IMR-90 (cell line): ENCODE data around the gene DUSP2. TPM values are rescaled to one million over a fixed set of nuclear protein-coding genes. Genes with fewer than 3 reads are reported as not detected.

ENCODE experiments used
- ATAC-seq: fragments of 200-7000 bp; cut with Tn5 transposase; 2 replicates; pipeline ENCODE4 v1.9.1; 2020; ENCODE audit warnings: low read depth, mild to moderate bottlenecking, moderate library complexity
- BruUV-seq: library from RNA; stranded (reverse); fragments of 400-500 nt; replicated peaks from 2 replicates; lab custom pipeline; 2021; lab: Mats Ljungman, UMichigan
- CTCF ChIA-PET: fragments of 300-600 bp; formaldehyde crosslinking; extraction: SDS; loops from one replicate; lab custom pipeline; 2021; ENCODE audit warnings: antibody characterized with exemption; lab: Yijun Ruan, JAX
- POLR2A ChIA-PET: fragments of 300-600 bp; sonication (Branson Sonifier 250); formaldehyde crosslinking; loops from one replicate; lab custom pipeline; 2022; ENCODE audit warnings: antibody characterized with exemption; ENCODE audit not compliant: unreplicated experiment; lab: Charles Lee
- DNase-seq: peaks from one replicate; pipeline ENCODE4 v3.0.0; 2013
- H2AFZ ChIP-seq: replicated peaks from 2 replicates; pipeline ENCODE3; 2013; ENCODE audit warnings: low read length, mild to moderate bottlenecking; ENCODE audit not compliant: poor library complexity
- H2AK5ac ChIP-seq: 2 replicates; pipeline ENCODE4 v1.6.1; 2013; ENCODE audit warnings: low read depth, low read length, inconsistent platforms
- H2AK9ac ChIP-seq: replicated peaks from 2 replicates; pipeline ENCODE3; 2013; ENCODE audit warnings: mild to moderate bottlenecking, low read depth, low read length, moderate library complexity; ENCODE audit not compliant: poor library complexity
- H2BK120ac ChIP-seq: 2 replicates; pipeline ENCODE4 v1.6.1; 2013; ENCODE audit warnings: low read depth, low read length, inconsistent platforms
- H2BK15ac ChIP-seq: 3 replicates; pipeline ENCODE4 v1.6.1; 2013; ENCODE audit warnings: low read depth, low read length, inconsistent platforms
- H2BK20ac ChIP-seq: 2 replicates; pipeline ENCODE4 v1.6.1; 2013; ENCODE audit warnings: low read depth, mild to moderate bottlenecking, inconsistent platforms, low read length, moderate library complexity
- H2BK5ac ChIP-seq: 2 replicates; pipeline ENCODE4 v1.6.1; 2013; ENCODE audit warnings: mild to moderate bottlenecking, low read depth, low read length, inconsistent platforms; ENCODE audit not compliant: poor library complexity, severe bottlenecking
- H3K14ac ChIP-seq: replicated peaks from 2 replicates; pipeline ENCODE4 v1.6.1; 2013; ENCODE audit warnings: low read depth, low read length, inconsistent platforms
- H3K18ac ChIP-seq: 2 replicates; pipeline ENCODE4 v1.6.1; 2013; ENCODE audit warnings: low read depth, low read length, control low read depth
- H3K23ac ChIP-seq: 2 replicates; pipeline ENCODE4 v1.6.1; 2013; ENCODE audit warnings: low read depth, low read length, inconsistent platforms
- H3K27ac ChIP-seq: 2 replicates; pipeline ENCODE4 v1.5.1; 2013; ENCODE audit warnings: mild to moderate bottlenecking, control low read depth, low read length; ENCODE audit not compliant: insufficient read depth
- H3K27me3 ChIP-seq: 2 replicates; pipeline ENCODE4 v1.6.1; 2013; ENCODE audit warnings: low read length; ENCODE audit not compliant: control insufficient read depth, insufficient read depth
- H3K36me3 ChIP-seq: 2 replicates; pipeline ENCODE4 v1.6.1; 2013; ENCODE audit warnings: low read length, mixed read lengths; ENCODE audit not compliant: control insufficient read depth, insufficient read depth
- H3K4ac ChIP-seq: 2 replicates; pipeline ENCODE4 v1.6.1; 2013; ENCODE audit warnings: low read depth, low read length, inconsistent platforms
- H3K4me1 ChIP-seq: 2 replicates; pipeline ENCODE4 v1.6.1; 2013; ENCODE audit warnings: low read length, mixed read lengths; ENCODE audit not compliant: control insufficient read depth, insufficient read depth
- H3K4me2 ChIP-seq: 2 replicates; pipeline ENCODE4 v1.6.1; 2013; ENCODE audit warnings: low read depth, mild to moderate bottlenecking, control low read depth, low read length, moderate library complexity
- H3K4me3 ChIP-seq: 2 replicates; pipeline ENCODE4 v1.5.1; 2013; ENCODE audit warnings: low read depth, mild to moderate bottlenecking, control low read depth, low read length, moderate library complexity; ENCODE audit not compliant: insufficient read depth
- H3K56ac ChIP-seq: 2 replicates; pipeline ENCODE4 v1.6.1; 2013; ENCODE audit warnings: low read length, inconsistent platforms; ENCODE audit not compliant: insufficient read depth; ENCODE audit errors: extremely low read depth
- H3K79me1 ChIP-seq, 2 experiments: 2 replicates each; pipeline ENCODE4 v1.6.1; 2013; ENCODE audit warnings: low read length in 2 of 2, inconsistent platforms in 1 of 2, low read depth in 1 of 2
- H3K9ac ChIP-seq: 2 replicates; pipeline ENCODE4 v1.6.1; 2013; ENCODE audit warnings: low read depth, low read length, control low read depth
- H3K9me1 ChIP-seq: 2 replicates; pipeline ENCODE4 v1.6.1; 2013; ENCODE audit warnings: low read length, inconsistent platforms; ENCODE audit not compliant: insufficient read depth
- H3K9me3 ChIP-seq: 2 replicates; pipeline ENCODE4 v1.6.1; 2013; ENCODE audit warnings: low read length; ENCODE audit not compliant: control insufficient read depth, insufficient read depth
- H4K20me1 ChIP-seq: 2 replicates; pipeline ENCODE4 v1.6.1; 2013; ENCODE audit warnings: low read length, inconsistent platforms; ENCODE audit not compliant: insufficient read depth
- H4K5ac ChIP-seq: 2 replicates; pipeline ENCODE4 v1.6.1; 2013; ENCODE audit warnings: mild to moderate bottlenecking, low read depth, low read length, control low read depth
- H4K8ac ChIP-seq, 2 experiments: 2 replicates each; pipeline ENCODE4 v1.6.1; 2013; ENCODE audit warnings: low read depth in 2 of 2, low read length in 2 of 2, control low read depth in 1 of 2, inconsistent platforms in 1 of 2
- H4K91ac ChIP-seq: 2 replicates; pipeline ENCODE4 v1.6.1; 2013; ENCODE audit warnings: low read depth, low read length, inconsistent platforms; ENCODE audit not compliant: insufficient read depth
- FOS ChIP-seq: fragments of 150-350 bp; IDR thresholded peaks from 2 replicates; pipeline ENCODE4 v1.6.1; 2016; ENCODE audit warnings: low read depth, low read length
- WGBS, 2 experiments: methylation state at CpG; one replicate each; pipeline versions ENCODE4 v1.1.5 to v1.1.7; 2013; ENCODE audit warnings: missing lambda C conversion rate in 2 of 2; ENCODE audit not compliant: insufficient read length in 1 of 2; ENCODE audit errors: extremely low coverage in 2 of 2; 5-methylcytosine and 5-hydroxymethylcytosine counted together
- dilution Hi-C: fragments of 300-500 bp; cut with HindIII; formaldehyde crosslinking; loops from one replicate; pipeline ENCODE4 v1.14.3; 2018; ENCODE audit warnings: low sequenced_read_pairs; ENCODE audit not compliant: unreplicated experiment
- in situ Hi-C: fragments of 300-500 bp; cut with MboI; formaldehyde crosslinking; loops from 3 replicates; pipeline ENCODE4 v1.14.3; 2019; ENCODE audit warnings: low sequenced_read_pairs, inconsistent platforms, mixed read lengths
- intact Hi-C: fragments of 100-400 bp; cut with micrococcal nuclease; formaldehyde crosslinking; loops from 2 replicates; pipeline ENCODE4 v1.10.0; 2022
- polyA plus RNA-seq, 3 experiments: library from polyadenylated mRNA; depleted of rRNA; stranded (reverse); fragments of >200 nt; gene quantifications; 2 replicates each; pipeline ENCODE4 v1.2.3, GENCODE V29; 2012; ENCODE audit warnings: low replicate concordance in 1 of 3
- total RNA-seq: library from RNA; depleted of rRNA; stranded (reverse); fragments of >200 nt; gene quantifications from 2 replicates; pipeline ENCODE4 v1.2.3, GENCODE V29; 2012

The DUSP2 gene
- total and polyA plus RNA-seq, 2 of the 4 experiments (the other 2 are of a cell fraction), result 1.8 to 3.8 TPM

DNA sequence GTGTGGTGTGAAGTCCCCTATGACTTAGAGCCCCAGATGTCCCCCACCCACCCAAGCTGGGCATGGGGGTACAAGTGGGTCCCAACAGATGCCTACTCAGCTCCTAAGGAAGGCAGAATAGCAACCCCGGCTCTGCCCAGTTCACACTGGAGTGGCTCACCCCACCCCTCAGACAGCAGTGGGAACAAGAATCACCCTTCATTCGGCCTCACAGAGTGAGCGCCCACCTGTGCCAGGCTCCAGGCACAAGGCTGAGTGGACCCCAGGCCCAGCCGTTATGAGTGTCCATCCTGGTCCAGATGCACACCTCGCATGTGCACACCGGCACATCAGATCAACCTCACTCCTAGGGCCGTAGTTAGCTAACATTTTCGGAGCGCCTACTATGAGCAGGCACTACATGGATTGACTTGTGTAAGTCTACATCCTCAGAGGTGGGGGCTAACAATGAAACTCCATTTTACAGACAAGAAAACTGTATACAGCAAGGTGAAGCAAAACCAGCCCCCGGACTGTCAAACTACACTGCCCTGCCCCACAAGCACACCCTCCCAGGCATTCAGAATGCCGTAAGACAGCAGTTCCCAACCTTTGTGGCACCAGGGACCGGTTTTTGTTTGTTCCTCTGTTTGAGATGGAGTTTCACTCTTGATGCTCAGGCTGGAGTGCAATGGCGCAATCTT, 4.2 kb downstream of the DUSP2 start:
- no peak overlapping the region for H3K56ac ChIP-seq

More for the DNA sequence above, 4.2 kb downstream of the DUSP2 start:
- TF ChIP-seq FOS, result no peak
- Histone ChIP-seq H3K23ac (no peak overlapping the region), H3K14ac (no peak overlapping the region), H3K27me3 (peaks cover 10% of the 10 kb centered on the region; the same call in 1 of the 2 replicates), H4K20me1 (no peaks in the 10 kb centered on the region; the same call in 1 of the 2 replicates), H2BK15ac (no peak overlapping the region), H2BK20ac (no peak overlapping the region), H3K18ac (no peak overlapping the region), H2AK5ac (no peak overlapping the region), H3K9me1 (no peaks in the 10 kb centered on the region), H3K36me3 (no peaks in the 10 kb centered on the region), H2BK5ac (no peak overlapping the region), H2BK120ac (no peak overlapping the region), H4K5ac (no peak overlapping the region), H2AK9ac (no peak overlapping the region), H3K27ac (no peak overlapping the region), H3K4me1 (no peaks in the 10 kb centered on the region), H3K79me1 (peaks cover 0 to 4% of the 10 kb centered on the region in 2 experiments; a peak in 1 of 4 replicates), H3K9me3 (no peaks in the 10 kb centered on the region), H3K4ac (no peak overlapping the region), H4K8ac (no peak overlapping the region), H4K91ac (no peak overlapping the region), H3K4me2 (no peak overlapping the region), H2AFZ (no peak overlapping the region), H3K9ac (no peak overlapping the region), H3K4me3 (no peak overlapping the region)
- CTCF ChIA-PET, result interaction anchor here (1.2 kb wide), 1 partner anchor 34 kb away, joined by 4 read pairs; no protein-coding TSS in a partner anchor
- 85% methylated on average over 4 of the region's 13 CpGs; no CpG with 5 or more reads in 1 of the 2 experiments for WGBS, 2 experiments
- dilution Hi-C loops (no loop called here), intact Hi-C loops (no loop called here), in situ Hi-C loops (no loop called here)
- DNase-seq, result no peak
- POLR2A ChIA-PET, result no interaction called here
- BruUV-seq, result no TSS peak
- no peak for ATAC-seq
